IPS DF 4.7 (cell line): ENCODE results near the gene PRSS8.
"Not testable (repeated sequence)": the region's sequence is repeated elsewhere in the genome, so short reads cannot be mapped to it uniquely, and the experiment has no call there.

Source experiments
- DNase-seq: peaks from one replicate; pipeline ENCODE4 v3.0.0-alpha.2; 2013; ENCODE audit warnings: low spot score; ENCODE audit errors: extremely low read depth

PRSS8 gene

DNA sequence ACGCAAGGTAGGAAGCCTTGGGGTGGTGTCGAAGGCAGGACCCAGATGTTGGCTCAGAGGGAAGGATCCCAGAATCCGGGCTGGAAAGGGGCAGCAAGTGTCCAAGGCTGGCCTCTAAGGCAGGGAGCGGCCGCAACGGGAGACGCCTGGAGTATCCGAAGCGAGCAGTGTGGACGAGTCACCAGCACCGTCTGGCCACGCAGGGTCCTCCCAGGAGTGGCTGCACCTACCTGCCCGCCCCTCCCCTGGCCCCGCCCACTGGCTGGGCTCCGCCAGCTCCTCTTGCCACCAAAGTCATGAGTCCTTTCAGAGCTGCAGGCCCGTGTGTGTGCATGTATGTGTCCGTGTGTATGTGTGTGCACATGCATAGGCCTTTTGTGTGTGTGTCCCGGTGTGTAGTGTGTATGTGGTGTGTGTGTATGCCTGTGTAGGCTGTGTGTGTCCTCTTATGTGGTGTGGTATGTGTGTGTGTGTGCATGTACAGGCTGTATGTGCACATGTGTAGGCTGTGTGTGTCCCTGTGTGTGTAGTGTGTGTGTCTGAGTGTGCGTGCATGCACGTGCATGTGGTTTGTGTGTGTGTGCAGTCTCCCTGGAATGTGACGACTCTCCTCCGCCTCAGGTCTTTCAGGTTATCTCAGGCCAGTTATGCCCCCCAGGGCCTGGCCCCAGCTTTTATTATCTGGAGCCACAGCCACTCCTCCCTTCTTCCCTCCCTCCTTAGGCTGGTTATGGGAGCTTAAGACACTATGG lies at the start of gene PRSS8:
TSS of gene PRSS8 (minus strand) at position 193 of the 752 bp plus-strand sequence. CDS start 229 bp downstream, outside the sequence.
- no peak for DNase-seq

DNA sequence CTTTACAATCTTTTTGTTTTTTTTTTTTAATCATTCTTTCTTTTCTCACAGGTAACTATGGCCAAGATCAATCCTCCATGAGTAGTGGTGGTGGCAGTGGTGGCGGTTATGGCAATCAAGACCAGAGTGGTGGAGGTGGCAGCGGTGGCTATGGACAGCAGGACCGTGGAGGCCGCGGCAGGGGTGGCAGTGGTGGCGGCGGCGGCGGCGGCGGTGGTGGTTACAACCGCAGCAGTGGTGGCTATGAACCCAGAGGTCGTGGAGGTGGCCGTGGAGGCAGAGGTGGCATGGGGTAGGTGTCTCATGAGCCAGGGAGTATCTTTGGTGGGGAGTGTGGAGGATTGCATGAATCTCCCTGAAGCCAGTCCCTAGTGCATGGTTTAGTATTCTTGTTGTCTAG lies 49.4 kb upstream of the PRSS8 start:
- no peak for DNase-seq

DNA sequence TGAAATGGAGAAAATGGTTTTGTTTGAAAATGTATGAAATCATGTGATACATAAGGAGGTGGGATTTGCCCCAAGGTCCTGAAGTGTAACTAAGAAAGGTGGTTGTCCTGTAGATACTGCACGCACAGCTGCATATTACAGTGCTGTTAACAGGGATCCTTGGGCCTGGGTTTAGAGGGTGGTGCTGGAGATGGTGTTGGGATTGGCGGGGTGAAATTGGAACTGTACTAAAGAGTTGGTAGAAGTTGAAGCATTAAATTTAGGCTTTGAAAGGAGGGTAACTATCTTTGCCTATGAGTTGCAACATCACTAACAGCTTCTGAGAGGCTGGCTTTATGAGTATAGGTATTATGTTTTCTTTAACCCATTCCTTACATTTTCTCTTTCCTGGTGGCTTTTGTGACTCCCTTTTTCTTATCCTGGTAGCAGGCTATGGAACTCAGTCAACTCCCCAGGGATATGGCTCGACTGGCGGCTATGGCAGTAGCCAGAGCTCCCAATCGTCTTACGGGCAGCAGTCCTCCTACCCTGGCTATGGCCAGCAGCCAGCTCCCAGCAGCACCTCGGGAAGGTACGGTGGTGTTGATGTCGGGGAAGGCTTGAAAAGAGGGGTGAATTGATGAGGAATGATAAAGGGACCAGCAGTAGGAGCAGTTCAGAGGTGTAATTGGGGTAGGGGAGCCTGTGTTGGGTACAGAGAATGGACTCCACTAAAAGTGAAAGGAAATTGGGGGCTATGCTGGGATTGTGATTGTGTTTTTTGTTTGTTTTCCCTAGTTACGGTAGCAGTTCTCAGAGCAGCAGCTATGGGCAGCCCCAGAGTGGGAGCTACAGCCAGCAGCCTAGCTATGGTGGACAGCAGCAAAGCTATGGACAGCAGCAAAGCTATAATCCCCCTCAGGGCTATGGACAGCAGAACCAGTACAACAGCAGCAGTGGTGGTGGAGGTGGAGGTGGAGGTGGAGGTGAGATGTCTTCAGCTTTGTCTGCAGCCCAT lies 48.2 kb upstream of the PRSS8 start:
- no peak for DNase-seq

DNA sequence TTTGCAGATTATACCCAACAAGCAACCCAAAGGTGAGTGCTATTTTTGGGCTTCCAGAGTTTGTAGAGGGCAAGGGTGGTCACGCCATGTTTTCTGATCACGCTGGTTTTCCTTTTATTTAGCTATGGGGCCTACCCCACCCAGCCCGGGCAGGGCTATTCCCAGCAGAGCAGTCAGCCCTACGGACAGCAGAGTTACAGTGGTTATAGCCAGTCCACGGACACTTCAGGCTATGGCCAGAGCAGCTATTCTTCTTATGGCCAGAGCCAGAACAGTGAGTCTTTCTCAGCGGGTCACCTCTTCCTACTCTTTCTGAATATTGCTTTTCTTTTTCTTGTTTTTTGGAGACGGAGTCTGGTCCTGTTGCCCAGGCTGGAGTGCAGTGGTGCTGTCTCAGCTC lies 46.9 kb upstream of the PRSS8 start:
- DNase-seq: no peak

DNA sequence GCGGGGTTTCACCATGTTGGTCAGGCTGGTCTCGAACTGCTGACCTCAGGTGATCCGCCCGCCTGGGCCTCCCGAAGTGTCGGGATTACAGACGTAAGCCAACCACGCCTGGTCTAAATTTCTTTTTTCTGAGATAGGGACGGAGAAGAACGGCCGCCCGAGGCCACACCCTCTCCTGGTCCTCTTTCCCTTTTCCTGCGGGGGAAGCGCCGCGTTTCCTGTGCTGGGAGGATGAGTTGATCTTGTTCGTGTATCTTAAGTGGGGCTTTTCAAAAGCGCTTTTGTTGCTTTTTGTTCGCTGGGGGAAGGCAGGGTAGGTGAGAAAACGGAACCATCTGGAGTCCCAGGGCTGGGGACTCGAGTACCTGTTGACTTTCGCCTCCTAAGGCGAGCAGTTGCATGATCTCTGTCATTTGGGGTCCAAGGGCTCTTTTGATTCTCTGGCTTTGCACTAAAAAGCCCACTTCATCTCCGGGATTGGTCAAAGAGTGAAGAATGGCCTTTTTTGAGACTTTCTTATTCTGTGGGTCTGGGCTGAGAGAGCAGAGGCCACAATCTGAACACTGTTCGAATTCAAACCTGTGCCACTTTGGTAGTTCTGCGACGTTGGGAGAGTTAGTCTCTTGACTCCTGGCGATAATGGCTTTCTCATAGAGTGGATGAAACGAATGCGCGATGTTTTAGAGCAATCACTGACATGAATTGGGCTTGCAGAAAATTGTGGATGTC lies 45.7 kb upstream of the PRSS8 start:
- DNase-seq: no peak

DNA sequence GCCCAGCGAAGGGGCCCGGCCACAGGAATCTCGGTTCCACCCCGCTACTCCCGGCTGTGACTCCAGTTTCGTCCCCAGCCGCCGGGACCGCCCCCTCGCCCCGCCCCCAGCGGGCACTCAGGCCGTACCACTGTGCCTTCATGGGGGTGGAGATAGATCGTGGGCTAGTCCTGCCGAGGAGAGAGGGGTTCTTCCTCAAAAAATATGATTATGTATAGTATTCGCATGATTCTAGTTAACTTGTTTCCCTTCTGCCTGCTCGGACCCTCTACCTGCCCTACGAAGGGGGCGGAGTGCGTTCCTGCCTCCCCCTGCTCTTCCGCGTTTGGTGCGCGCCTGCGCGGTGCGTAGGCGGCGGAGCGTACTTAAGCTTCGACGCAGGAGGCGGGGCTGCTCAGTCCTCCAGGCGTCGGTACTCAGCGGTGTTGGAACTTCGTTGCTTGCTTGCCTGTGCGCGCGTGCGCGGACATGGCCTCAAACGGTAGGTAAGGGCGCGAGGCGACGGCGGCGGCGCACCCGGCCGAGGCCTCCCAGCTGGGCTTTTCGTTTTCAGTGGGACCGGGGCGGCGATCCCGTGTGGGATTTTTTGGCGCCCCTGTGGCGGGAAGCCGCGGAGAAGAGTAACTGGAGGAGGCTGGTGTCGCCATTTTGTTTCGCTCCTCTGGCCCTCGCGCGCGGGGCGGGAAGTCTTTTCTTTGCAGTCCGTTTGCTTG lies 44.4 kb upstream of the PRSS8 start, which contains the start of gene FUS:
TSS of gene FUS (plus strand) at position 393 of the 713 bp plus-strand sequence. CDS start at position 469, 76 bp downstream.
- DNase-seq: no peak

DNA sequence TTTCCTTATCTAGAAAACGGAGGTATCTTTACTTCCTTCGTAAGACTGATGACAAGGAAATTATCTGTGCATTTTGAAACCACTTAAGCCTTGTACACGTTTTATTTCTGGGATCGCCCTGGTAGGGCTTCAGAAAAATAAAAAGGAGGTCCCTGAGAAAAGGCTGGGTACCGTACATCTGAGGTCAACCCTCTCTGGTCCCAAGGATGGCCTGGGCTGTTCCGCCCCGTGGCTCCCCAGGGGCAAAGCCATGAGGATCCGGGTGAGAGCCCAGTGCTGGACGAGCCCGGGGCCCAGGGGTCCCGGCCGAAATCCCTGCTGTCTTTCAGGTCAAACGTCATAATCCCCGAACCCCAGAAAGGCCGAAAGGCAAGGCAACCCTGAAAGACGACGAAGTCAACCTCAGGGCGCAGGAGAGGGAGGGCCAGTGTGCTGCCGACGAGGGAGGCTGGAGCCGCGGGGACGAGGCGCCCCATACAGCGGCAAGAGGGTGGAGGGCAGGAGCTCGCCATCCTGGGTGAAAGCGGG lies 43.8 kb upstream of the PRSS8 start:
- DNase-seq: no peak

DNA sequence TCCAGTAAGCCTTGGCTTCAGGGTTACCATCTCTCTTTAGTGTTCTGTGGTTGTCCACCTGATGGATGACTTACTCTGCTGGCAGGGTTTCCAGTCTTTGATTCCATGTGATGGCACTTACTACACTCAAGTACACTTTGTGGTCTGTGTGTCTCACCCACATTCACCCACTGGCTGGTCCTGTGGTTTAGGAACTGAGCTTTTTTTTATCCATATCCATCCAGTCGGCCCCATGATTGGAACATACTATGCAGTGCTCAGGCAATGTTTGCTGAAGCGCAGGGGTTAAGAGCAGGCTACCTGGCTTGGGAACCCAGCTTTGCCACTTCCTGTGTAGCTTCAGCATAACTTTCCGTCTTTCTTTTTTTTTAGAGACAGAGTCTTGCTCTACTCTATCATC lies 41.6 kb upstream of the PRSS8 start:
- no peak for DNase-seq

DNA sequence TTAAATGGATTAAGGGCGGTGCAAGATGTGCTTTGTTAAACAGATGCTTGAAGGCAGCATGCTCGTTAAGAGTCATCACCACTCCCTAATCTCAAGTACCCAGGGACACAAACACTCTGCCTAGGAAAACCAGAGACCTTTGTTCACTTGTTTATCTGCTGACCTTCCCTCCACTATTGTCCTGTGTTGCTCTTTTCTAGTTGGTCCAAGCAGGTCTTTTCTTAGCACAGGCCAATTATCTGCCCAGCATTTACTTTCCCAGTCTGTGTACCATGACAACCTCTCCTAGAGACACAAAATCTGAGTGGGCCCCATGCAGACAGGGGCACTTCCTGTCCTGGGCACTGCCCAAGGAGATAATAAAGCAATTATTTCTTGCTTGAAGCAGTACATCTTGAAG lies 34.5 kb upstream of the PRSS8 start:
- DNase-seq: not testable (repeated sequence)

DNA sequence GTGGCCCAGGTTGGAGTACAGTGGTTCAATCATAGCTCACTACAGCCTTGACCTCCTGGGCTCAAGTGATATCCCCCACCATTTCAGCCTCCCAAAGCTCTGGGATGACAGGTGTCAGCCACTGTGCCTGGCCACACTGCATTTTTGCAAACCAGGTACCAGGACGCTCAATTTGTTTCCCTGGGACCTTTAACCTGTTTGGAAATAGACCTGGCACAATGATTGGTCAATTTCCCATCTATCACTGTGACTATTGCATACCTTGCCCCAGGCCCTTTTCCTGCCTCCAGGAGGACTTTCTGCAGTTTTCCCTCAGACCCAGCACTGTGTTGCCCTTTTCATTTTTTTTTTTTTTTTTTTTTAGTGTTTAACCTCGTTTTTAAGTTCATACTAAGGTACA lies 33.3 kb upstream of the PRSS8 start:
- DNase-seq: no peak

DNA sequence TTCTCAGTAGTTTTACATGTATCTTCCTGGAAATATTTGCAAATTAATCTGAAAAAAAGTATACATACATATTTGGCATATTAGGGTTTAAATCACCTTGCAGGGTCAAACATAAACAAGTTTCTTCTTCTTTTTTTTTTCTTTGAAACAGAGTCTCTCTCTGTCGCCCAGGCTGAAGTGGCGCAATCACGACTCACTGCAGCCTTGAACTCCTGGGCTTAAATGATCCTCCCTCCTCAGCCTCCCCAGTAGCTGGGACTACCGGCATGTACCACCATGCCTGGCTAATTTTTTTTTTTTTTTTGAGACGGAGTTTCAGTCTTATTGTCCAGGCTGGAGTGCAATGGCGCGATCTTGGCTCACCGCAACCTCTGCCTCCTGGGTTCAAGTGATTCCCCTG lies 31.8 kb upstream of the PRSS8 start:
- no peak for DNase-seq

DNA sequence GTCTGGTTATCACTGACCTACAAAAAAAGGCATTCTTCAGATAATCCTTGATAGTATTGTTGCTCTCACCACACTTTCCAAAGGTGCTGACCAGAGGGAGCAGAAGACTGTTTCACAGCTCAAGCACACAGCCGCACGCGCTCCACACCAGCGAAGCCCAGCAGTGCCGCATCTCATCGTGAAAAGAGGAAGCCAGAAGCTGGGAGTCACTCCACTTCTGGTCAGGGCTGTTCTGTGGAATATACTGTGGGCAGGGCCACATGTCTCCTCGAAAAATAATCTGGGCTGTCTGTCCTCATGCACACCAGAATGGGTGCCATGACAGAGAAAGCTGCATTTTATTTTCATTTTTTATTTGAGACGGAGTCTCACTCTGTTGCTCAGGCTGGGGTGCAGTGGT lies 21.6 kb upstream of the PRSS8 start:
- DNase-seq: no peak

DNA sequence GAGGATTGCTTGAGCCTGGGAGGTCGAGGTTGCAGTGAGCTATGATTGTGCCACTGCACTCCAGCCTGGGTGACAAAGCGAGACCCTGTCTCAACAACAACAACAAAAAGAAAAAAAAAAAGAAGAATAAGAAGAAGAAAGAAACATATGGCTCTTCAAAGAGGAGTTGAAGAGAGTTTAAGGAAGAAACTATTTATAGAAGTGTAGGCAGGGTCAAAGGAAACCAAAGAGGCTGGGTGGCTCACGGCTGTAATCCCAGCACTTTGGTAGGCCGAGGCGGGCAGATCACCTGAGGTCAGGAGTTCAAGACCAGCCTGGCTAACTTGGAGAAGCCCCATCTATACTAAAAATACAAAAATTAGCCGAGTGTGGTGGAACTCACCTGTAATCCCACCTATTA lies 15.4 kb upstream of the PRSS8 start:
- DNase-seq: not testable (repeated sequence)

DNA sequence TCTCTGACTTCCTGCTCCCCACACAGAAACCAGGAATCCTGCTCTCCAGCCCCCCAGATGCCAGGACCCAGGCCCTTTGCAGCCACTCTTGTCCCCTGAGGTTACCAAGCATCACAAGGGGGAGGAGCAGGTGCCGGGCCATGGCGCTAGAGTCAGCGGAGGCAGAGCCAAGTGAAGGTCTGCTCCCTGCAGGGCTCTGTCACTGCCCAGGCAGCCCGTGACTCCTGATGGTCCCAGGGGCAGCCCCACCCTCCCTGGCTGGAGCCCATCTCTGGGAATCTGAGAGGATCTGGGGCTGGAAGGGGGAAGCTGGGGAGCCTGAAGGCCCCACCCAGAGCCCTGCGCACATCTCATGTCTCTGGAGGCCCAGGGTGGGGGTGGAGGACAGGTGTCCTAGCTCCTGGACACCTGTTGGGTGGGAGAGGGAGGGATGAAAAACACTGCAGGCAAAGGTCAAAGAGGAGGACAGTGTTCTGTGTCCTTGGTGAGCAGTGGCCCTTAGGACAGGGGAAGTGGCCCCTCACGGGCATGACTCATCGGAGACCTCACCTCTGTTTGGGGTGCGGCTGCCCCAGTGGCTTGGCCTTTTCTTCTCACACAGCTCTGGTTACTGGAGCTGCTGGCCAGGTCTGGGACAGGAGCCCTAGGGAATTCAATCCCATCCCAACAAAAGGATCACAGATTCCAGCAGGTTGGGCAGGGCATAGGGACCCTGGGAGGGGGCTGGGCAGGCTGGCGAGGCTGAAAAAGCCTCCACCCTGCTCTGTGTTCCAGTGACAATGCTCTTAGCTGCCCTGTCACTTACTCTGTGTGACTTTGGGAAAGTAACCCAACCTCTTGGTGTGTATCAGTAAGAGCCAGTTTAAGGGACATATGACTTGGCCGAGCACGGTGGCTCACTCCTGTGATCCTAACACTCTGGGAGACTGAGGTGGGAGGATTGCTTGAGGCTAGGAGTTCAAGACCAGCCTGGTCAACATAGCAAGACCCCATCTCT lies 14.7 kb upstream of the PRSS8 start, which contains the start of gene PRSS36:
TSS of gene PRSS36 (minus strand) at position 173 of the 997 bp plus-strand sequence. CDS start at position 142, 31 bp downstream.
- no peak for DNase-seq

DNA sequence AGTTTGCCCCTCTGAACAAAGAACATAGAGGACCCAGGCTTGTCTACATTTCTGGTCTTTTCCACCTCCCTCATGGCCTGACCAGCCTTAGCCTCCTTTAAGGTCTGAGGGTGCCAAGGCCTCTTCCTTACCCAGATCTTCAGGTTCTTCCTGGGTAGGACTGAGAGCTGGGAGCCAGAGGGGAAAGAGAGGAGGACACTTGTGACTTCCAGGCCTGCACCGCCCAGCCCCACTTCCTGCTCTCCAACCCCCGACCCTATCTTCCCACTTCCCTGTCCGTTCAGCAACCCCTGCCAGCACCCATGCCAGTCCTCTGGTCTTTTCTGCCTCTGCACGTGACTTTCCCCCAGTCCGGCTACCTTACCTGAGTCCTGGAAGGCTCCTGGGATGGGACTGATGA lies 13.8 kb upstream of the PRSS8 start:
- no peak for DNase-seq

DNA sequence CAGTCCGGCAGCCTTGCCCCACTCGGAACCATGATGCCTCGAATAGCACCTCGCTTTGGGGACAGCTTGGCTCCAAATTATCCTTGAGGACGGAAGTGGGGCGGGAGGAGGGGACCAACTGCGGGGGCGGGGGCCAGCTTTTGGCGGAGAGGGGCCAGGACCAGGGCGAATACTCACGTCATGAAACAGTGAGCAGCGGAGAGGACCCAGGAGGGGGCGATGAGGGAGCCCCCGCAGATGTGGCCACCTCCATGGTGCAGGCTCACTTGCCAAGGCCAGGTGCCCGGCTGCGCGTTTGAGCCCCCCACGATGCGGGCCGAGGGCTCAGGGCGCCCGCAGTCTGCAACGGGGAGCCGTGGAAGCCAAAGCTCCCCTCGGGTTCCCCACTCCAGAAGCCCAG lies 13.4 kb upstream of the PRSS8 start:
- DNase-seq: no peak

DNA sequence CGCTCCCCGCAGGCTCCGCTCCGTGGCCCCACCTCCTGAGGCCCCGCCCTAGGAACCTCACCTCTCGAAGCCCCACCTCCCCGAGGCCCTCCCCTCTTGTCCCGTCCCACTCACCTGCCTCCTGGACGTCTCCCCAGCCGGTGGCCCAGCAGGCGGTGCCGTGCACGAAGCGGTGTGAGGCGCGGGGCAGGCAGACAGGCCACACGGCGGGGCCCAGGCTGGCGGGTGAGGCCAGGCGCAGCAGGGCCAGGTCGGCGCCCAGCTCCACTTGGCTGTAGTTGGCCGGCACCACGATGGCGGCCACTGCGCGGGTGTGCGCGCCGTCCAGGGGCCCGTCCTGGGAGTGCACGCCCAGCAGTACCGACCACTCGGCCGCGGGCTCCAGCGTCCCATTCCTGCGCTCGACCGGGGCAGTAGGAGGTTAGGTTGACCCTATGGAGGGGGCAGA lies 12.8 kb upstream of the PRSS8 start:
- no peak for DNase-seq

DNA sequence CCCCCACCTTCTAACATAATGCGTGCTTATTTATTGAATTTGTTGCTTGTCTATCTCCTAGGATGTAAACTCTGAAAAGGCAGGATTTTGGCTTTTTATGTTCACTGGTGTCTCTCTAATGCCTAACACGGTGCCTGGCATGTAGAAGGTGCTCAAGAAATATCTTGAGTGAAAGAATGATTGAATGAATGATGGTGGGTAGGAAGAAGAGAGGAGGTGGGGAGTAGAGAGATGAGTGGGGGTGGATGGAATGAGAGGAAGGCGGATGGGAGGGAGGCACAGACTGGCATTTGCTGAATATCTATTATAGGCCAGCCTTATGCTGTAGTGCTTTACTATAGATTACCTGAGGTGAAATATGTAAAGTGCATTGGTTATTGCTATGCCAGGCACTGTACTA lies 12.0 kb upstream of the PRSS8 start:
- no peak for DNase-seq

DNA sequence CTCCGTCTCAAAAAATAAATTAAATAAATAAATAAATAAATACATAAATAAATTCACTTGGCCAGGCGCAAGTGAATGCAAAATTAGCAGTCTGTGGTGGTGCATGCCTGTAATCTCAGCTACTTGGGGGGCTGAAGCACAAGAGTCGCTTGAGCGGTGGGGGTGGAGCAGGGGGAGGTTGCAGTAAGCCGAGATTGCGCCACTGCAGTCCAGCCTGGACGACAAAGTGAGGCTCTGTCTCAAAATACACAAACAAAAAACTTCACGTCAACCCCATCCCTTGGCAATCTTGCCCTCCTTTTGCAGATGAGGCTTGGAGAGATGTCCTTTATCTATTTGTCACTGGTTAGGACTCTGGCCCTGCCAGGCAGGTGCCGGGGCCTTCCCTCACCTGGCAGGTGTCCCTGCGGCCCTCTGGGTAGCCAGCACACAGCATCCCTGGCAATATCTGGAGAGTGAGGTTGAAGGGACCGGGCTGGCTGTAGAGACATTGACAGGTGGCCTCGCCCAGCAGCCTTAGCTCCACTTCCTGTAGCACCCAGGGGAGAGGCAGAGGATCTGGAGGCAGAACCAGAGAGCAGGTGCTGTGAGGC lies 10.0 kb upstream of the PRSS8 start:
- no peak for DNase-seq
